Measurements from ENCODE around the gene KNOP1. TPM values are rescaled to one million over a fixed set of nuclear protein-coding genes. Genes with fewer than 3 reads are reported as not detected.

Gene KNOP1
- total and polyA plus RNA-seq, 10 of the 15 experiments (the other 5 are each of a cell fraction or from before 2014, with no cell fraction given): 13.8 to 47.2 (median 32.1) TPM

GRCh38 chr16:19664166-19664565, 53.9 kb downstream of the KNOP1 start (continued):
- no peak for TF ChIP-seq ZNF687 (IDR thresholded peaks at IDR 0.05)

GRCh38 chr16:19662351-19662750, 55.7 kb downstream of the KNOP1 start:
- Histone ChIP-seq H4K20me1 (ENCODE audit: control insufficient read depth, insufficient read depth) (no peaks in the 10 kb centered on the region), H3K4me2 (ENCODE audit: control insufficient read depth, insufficient read depth) (no peak overlapping the region), H3K36me3 (ENCODE audit: control insufficient read depth in 2 of 2, insufficient read depth in 2 of 2, low read length in 1 of 2) (peaks cover 0 to 4% of the 10 kb centered on the region in 2 experiments; a peak in 2 of 4 replicates), H3K4me3 (no peak overlapping the region), H3K4me1 (ENCODE audit: control insufficient read depth, insufficient read depth, low read length) (no peaks in the 10 kb centered on the region), H3K9ac (ENCODE audit: control insufficient read depth, insufficient read depth, low read length) (no peak overlapping the region), H3K9me3 (replicated peaks; ENCODE audit: control insufficient read depth, insufficient read depth, low read length) (no peaks in the 10 kb centered on the region), H3K27ac (ENCODE audit: control insufficient read depth, insufficient read depth) (no peak overlapping the region), H2AFZ (ENCODE audit: control insufficient read depth, low read depth, low read length) (no peak overlapping the region), H3K79me2 (ENCODE audit: control insufficient read depth, insufficient read depth, low read length) (no peaks in the 10 kb centered on the region), H3K27me3 (replicated peaks in 1 of 2; ENCODE audit: control insufficient read depth in 2 of 2, insufficient read depth in 2 of 2, low read length in 1 of 2) (no peaks in the 10 kb centered on the region)
- POLR2A ChIA-PET: no interaction called here
- BruUV-seq (replicated peaks): no TSS peak
- RAD21 ChIA-PET (ENCODE audit: unreplicated experiment): no interaction called here
- in situ Hi-C loops (cut with MboI): no loop called here
- ATAC-seq: no peak
- CTCF ChIA-PET: no interaction called here
- no peak for DNase-seq (ENCODE audit: low read depth, low spot score)
- SMC1A ChIA-PET (ENCODE audit: uncharacterized antibody, unreplicated experiment): interaction anchor here (0.7 kb wide), 1 partner anchor 11 kb away, joined by 3 read pairs; no protein-coding TSS in a partner anchor
- FAIRE-seq: no peak
- no peak for TF ChIP-seq CBX3 (IDR thresholded peaks at IDR 0.05; ENCODE audit: borderline replicate concordance, low read depth)
- intact Hi-C loops (cut with micrococcal nuclease; ENCODE audit: unreplicated experiment): no loop called here
- WGBS (ENCODE audit: insufficient coverage, insufficient replicate concordance, low lambda C conversion rate, missing lambda C conversion rate): 92% methylated on average over 7 of the region's 7 CpGs

All from GM12878 (cell line).